HG02610 (cell line): ENCODE data around the gene MPZL3.

Experiments used
- ATAC-seq: cut with Tn5 transposase; IDR thresholded peaks from one replicate; pipeline ENCODE4 v1.9.1; 2021; ENCODE audit warnings: mild to moderate bottlenecking, moderate library complexity; ENCODE audit not compliant: unreplicated experiment

MPZL3 gene

GRCh38 chr11:118264569-118265465, 12.7 kb upstream of the MPZL3 start:
- no peak for ATAC-seq

DNA sequence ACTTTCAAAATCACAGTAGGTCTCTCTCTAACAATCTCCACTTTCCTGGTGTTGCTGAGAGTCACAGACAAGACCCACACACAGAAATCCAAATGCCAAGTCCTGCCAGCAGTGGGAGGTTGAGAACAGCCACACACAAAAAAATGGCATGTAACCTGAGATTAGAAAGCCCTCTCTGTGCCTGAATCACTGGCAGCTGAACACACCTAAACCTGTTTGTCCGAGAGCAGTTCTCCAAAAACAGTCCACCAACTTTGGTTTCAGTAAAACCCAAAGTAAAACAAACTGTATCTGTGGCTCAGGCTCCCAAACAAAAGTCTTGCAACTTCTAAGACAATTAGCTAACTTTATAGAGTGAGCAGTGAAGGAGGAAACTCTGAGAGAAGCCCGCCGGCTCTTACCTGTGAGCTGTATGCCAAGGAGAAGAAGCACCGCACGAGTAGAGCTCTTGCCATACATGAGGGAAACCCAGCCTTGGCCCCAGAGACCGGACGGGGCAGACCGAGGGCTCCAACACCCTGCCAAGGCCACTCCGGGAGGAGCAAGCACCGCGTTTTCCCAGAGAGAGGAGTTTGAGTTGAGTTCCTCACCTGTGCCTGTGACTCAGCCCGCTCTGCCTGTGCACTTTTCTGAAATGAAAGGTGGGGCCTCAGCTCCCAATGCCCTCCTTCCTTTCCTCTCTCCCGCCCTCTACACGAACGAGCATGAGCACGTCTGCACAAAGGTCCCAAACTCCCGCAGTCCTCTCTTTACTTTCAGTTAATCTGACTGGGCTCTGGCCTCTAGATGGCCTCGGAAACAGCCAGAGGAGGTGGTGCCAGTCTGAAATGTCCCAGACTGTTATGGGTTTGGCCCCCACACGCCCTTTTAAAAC, 11.8 kb upstream of the MPZL3 start, which contains the start of gene MPZL2:
MPZL2 (minus strand) TSS at position 603 of the 874 bp plus-strand sequence; CDS start at position 459, 144 bp downstream.
- no peak for ATAC-seq

DNA sequence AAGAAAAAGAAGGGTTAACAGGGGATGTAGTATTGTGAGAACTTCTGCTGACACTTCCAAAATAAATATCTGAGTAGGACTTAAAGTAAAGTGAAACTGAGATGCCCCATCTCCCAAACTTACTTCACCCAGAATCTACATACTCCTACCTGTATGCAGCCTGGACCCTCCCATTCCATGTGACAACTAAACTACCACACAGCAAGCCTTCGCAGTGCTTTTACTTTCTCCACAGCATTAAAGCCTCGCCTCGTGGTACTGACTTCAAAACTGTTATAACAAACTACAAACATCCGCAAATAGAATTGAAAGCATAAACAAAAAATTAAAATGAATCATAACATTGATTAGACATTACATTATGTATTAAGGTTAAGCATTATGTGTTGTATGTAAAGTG, 10.9 kb upstream of the MPZL3 start:
- no peak for ATAC-seq

DNA sequence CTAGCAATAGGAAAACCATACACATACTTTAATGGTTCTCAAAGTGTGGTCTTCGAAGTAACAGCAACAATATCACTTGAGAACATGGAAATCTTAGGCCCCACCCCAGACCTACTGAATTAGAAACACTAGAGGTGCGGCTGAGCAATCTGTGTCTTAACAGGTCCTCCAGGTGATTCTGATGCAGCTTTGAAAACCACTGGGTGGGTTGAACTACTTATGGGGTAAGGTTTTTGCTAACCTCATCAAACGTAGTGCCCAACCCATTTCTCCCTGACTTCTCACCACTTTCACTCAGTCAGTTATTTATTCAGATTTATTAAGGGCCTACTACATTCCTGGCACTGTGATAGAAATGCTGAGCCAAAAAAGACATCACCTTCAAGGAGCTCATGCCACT, 8.2 kb upstream of the MPZL3 start:
- ATAC-seq = no peak

DNA sequence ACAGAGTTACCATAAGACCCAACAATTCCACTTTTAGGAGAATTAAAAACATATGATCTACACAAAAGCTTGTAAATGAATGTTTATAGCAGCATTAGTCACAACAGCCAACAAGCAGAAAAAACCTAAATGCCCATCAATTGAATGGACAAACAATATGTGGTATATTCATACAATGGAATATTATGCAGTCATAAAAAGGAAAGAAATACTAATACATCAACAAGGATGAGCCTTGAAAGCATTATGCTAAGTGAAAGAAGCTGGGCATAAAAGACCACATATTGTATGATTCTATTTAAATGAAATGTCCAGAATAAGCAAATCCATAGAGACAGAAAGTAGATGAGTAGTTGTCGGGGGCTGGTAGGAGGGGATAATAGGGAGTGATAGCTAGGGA, 7.0 kb upstream of the MPZL3 start:
- no peak for ATAC-seq

- ATAC-seq = no peak
Measured at GRCh38 chr11:118258410-118258809, 6.2 kb upstream of the MPZL3 start.

- ATAC-seq = no peak
Measured at GRCh38 chr11:118252688-118253087, 523 bp upstream of the MPZL3 start.

GRCh38 chr11:118247041-118247440, 5.1 kb downstream of the MPZL3 start:
- no peak for ATAC-seq

- no peak for ATAC-seq
Measured at GRCh38 chr11:118245936-118246562, 6.1 kb downstream of the MPZL3 start.

DNA sequence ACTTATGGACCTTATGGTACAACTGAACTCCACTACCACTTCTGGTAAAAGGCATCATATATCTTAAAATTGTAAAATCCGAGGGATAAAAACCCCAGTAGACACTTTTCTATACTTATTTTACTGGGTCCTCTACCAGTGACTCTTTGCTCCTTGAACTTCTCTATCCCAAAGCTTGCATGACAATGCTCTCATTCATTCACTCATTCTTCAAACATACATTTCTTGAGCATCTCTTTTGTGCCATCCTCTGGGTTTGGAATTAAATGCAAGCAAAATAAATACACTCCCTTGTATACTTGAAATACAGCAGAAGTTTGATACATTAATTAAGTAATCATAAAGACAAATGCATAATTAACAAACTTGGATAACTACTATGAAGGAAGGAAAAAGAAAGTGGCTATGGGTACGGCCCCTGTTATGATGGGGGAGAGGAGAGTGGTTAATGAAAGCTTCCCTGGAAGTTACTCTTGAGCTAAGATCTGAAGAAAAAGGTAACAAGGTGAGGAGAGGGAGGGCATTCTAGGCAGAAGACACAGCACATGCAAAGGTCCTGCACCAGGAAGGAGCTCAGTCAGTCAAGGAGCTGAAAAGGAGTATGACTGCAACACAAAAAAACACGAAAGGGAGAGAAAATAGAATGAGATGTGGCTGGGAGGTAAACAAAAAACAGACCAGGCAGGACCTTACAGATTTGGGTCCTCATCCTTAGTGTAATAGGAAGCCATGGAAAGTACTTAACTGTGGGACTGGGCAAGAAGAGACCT, 8.0 kb downstream of the MPZL3 start:
- no peak for ATAC-seq

DNA sequence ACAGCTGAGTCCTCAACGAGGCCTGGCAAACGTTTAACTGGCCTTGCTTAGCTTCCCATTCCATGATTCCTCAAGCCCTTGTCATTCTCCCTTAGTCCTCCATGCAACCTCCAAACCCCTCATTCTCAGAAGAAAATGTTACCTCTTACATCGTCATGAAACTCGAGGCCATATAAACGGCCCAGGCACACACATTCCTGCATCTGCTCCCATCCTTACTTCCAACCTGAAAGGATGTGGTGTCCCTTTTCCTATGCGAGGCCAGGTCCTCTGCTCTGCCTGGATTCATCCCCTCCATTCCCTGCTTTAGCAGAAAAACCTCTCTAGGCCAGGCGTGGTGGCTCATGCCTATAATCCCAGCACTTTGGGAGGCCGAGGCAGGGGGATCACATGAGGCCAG, 9.0 kb downstream of the MPZL3 start:
- no peak for ATAC-seq

GRCh38 chr11:118241764-118242098, 10.4 kb downstream of the MPZL3 start:
- ATAC-seq = no peak

- ATAC-seq = peak; percentile 84
Measured at GRCh38 chr11:118240999-118241763, 11.0 kb downstream of the MPZL3 start.

DNA sequence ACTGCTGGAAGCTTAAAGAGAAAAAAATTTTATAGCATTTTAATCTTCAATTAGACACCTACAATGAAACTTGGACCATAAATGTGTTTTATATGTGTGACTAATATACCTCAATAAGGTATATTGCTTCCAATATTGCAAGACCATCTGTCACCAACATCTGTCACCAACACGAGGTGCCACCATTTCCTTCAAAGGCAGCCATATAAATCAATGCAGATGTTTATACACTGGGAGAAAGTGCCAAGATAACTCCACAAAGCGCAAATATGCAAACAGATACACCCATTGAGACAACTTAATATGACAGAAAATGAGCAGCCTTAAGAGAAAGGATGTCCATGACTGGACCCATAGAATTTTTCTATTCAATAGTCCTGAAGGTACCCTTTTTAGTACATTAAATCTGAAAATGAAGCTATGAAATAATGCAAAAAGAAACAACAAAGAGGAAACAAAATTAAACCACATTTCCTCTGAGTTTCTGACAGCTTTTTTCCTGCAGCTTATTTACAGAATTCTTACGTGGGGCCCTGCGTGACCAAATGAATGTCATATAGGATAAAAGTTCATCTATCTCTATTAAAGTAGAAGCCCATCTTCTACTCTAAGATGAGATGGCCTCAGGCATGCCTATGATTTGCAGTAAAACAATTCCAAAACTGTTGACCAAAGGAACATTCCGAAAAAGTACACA, 12.5 kb downstream of the MPZL3 start:
- ATAC-seq = no peak

DNA sequence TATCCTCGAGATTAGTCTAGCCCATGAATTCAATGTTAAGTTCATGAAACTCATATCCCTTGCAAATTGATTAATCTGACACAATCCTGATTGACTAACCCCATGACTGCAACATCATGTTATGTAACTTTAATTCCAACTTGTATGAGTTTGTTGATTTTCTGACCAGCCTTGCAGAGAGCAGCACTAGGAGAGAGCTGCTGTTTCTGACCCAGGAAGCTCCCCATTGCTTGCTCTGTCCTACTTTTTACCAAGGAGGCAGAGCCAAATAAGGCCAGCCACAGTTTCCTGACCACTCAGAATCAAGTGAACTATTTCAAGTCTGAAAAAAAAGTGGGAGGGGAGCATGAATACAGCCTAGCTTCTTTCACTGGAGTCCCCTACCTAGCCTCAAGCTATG, 13.2 kb downstream of the MPZL3 start:
- ATAC-seq = no peak

- no peak for ATAC-seq
Measured at GRCh38 chr11:118238421-118238820, 13.7 kb downstream of the MPZL3 start.

DNA sequence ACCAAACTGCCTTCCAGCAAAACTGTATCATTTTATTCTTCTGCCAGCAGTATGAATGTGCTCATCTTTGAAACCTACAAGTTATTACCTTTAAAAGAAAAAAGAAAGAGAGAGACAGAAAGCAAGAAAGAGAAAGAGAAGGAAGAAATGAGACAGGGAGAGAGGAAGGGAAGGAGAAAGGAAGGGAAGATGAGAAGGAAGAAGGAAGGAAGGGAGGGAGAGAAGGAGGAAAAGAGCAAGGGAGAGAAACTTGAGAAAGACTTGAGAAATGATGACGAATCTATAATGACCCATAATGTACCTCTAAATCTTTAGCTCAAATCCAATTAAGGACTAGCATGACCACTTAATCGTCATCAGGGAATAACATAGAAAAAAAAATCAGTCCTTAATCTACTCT, 16.0 kb downstream of the MPZL3 start:
- ATAC-seq = no peak

GRCh38 chr11:118234833-118235232, 17.3 kb downstream of the MPZL3 start:
- no peak for ATAC-seq

DNA sequence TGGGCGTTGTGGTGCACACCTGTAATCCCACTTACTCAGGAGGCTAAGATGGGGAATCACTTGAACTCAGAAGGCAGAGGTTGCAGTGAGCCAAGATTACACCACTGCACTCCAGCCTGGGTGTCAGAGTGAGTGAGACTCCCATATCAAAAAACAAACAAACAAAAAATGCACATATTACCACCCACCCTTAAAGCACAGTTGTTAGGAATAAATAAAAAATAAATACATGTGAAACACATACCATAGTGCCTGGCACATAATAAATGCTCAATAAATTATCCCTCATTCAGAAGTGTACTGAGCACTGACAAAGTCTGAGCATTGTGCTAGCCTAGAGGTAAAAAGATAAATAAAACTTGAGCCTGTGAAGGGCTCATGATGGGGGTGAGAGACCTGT, 18.3 kb downstream of the MPZL3 start:
- ATAC-seq = no peak
